OCI-LY7 (cell line): Measurements from ENCODE around the gene C17orf113.

Source experiments
- EZH2phosphoT487 ChIP-seq: fragments of 200-600 bp; sonication (generic); IDR thresholded peaks from 2 replicates; pipeline ENCODE4 v1.6.1; 2018; ENCODE audit warnings: low read depth, borderline replicate concordance, mild to moderate bottlenecking, mixed run types, antibody characterized with exemption, low read length, moderate library complexity, mixed read lengths
- TF ChIP-seq, protein P1 (sequence below): fragments of 200-600 bp; sonication (generic); conservative IDR thresholded peaks from 2 replicates; pipeline ENCODE4 v1.5.1; 2014; ENCODE audit warnings: mild to moderate bottlenecking, antibody characterized with exemption, low read length, moderate library complexity, mixed read lengths

DNA sequence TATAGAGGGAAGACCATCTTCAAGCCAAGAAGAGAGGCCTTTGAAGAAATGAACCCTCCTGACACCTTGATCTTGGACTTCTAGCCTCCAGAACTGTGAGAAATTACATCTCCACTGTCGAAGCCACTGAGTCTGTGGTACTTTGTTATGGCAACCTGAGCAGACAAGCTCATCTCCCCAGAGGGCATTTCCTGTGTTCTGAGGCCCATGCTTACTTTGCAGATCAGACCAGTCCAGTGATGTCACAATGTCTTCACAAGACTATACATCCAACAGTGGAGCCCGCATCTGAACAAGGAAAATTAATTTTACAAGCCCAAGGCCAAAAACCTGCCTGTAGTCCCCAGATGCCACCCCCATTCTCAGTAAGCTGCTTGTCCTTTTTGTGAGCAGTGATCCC lies 14.8 kb upstream of the C17orf113 start:
- TF ChIP-seq EZH2phosphoT487 = no peak
- TF ChIP-seq, protein P1, sequence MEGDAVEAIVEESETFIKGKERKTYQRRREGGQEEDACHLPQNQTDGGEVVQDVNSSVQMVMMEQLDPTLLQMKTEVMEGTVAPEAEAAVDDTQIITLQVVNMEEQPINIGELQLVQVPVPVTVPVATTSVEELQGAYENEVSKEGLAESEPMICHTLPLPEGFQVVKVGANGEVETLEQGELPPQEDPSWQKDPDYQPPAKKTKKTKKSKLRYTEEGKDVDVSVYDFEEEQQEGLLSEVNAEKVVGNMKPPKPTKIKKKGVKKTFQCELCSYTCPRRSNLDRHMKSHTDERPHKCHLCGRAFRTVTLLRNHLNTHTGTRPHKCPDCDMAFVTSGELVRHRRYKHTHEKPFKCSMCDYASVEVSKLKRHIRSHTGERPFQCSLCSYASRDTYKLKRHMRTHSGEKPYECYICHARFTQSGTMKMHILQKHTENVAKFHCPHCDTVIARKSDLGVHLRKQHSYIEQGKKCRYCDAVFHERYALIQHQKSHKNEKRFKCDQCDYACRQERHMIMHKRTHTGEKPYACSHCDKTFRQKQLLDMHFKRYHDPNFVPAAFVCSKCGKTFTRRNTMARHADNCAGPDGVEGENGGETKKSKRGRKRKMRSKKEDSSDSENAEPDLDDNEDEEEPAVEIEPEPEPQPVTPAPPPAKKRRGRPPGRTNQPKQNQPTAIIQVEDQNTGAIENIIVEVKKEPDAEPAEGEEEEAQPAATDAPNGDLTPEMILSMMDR = no peak
